HepG2 (cell line): ENCODE data around the gene GLRX2.

ENCODE experiments used
- CTCF ChIP-seq: sonication (generic); formaldehyde crosslinking; IDR thresholded peaks from 2 replicates; pipeline ENCODE4 v1.5.0; 2020; ENCODE audit warnings: mild to moderate bottlenecking, missing genetic modification reagents, moderate library complexity
- ESRRA ChIP-seq: sonication (generic); formaldehyde crosslinking; IDR thresholded peaks from 2 replicates; pipeline ENCODE4 v1.5.1; 2020; ENCODE audit warnings: mild to moderate bottlenecking, low read depth, missing genetic modification reagents
- FOSL2 ChIP-seq: sonication (generic); formaldehyde crosslinking; IDR thresholded peaks from 2 replicates; pipeline ENCODE4 v1.4.0; 2020; ENCODE audit warnings: missing genetic modification reagents
- HBP1 ChIP-seq: IDR thresholded peaks from 2 replicates; pipeline ENCODE4 v1.6.1; 2016; ENCODE audit warnings: low read depth, control low read depth
- MXD3 ChIP-seq: IDR thresholded peaks from 2 replicates; pipeline ENCODE4 v1.6.1; 2016; ENCODE audit warnings: mild to moderate bottlenecking, missing biosample characterization, missing genetic modification reagents
- MYC ChIP-seq: sonication (generic); formaldehyde crosslinking; IDR thresholded peaks from 2 replicates; pipeline ENCODE4 v1.9.0; 2021; ENCODE audit warnings: missing genetic modification reagents, borderline replicate concordance
- POLR2A ChIP-seq, 2 experiments: IDR thresholded peaks; 2 replicates each; pipeline ENCODE4 v1.6.1; 2011; ENCODE audit warnings: low read depth in 2 of 2, low read length in 2 of 2, mild to moderate bottlenecking in 1 of 2, moderate library complexity in 1 of 2; ENCODE audit not compliant: insufficient read depth in 1 of 2
- RAD21 ChIP-seq: fragments of 450-650 bp; formaldehyde crosslinking; IDR thresholded peaks from 2 replicates; pipeline ENCODE4 v1.5.0; 2020; ENCODE audit warnings: mild to moderate bottlenecking
- YY1 ChIP-seq: IDR thresholded peaks from 2 replicates; pipeline ENCODE4 v1.6.1; 2011; ENCODE audit warnings: low read length, low read depth, moderate library complexity, mild to moderate bottlenecking; ENCODE audit not compliant: insufficient read depth, insufficient replicate concordance
- ZNF18 ChIP-seq: sonication (generic); formaldehyde crosslinking; IDR thresholded peaks from 2 replicates; pipeline ENCODE4 v1.8.0; 2022; ENCODE audit warnings: mild to moderate bottlenecking, missing genetic modification reagents; ENCODE audit not compliant: insufficient replicate concordance
- ZNF576 ChIP-seq: sonication (generic); formaldehyde crosslinking; IDR thresholded peaks from 2 replicates; pipeline ENCODE4 v1.4.0; 2020; ENCODE audit warnings: mild to moderate bottlenecking, missing genetic modification reagents
- TF ChIP-seq, protein P1 (sequence below): sonication (generic); formaldehyde crosslinking; IDR thresholded peaks from 2 replicates; pipeline ENCODE4 v1.5.1; 2020; ENCODE audit warnings: mild to moderate bottlenecking, missing genetic modification reagents, borderline replicate concordance
- TF ChIP-seq, protein P2 (sequence below): sonication (generic); formaldehyde crosslinking; IDR thresholded peaks from 2 replicates; pipeline ENCODE4 v1.4.0; 2020; ENCODE audit warnings: mild to moderate bottlenecking, missing genetic modification reagents

- TF ChIP-seq, protein P1, sequence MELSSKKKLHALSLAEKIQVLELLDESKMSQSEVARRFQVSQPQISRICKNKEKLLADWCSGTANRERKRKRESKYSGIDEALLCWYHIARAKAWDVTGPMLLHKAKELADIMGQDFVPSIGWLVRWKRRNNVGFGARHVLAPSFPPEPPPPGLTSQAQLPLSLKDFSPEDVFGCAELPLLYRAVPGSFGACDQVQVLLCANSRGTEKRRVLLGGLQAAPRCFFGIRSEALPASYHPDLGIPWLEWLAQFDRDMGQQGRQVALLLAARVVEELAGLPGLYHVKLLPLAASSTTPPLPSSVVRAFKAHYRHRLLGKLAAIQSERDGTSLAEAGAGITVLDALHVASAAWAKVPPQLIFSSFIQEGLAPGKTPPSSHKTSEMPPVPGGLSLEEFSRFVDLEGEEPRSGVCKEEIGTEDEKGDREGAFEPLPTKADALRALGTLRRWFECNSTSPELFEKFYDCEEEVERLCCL (CRISPR knock-in tag), result no peak
- no peak for TF ChIP-seq YY1
- no peak for TF ChIP-seq HBP1 (CRISPR knock-in tag)
- no peak for TF ChIP-seq POLR2A (IDR thresholded peaks at IDR 0.05; ENCODE audit: insufficient read depth in 1 of 2, low read depth in 2 of 2, low read length in 2 of 2)
- no peak for TF ChIP-seq RAD21 (CRISPR knock-in tag)
- TF ChIP-seq FOSL2, result no peak
- TF ChIP-seq CTCF, result no peak
- TF ChIP-seq ZNF18 (CRISPR knock-in tag), result no peak
- no peak for TF ChIP-seq ESRRA (CRISPR knock-in tag)
- TF ChIP-seq MXD3 (CRISPR knock-in tag), result no peak
- no peak for TF ChIP-seq MYC
- TF ChIP-seq, protein P2, sequence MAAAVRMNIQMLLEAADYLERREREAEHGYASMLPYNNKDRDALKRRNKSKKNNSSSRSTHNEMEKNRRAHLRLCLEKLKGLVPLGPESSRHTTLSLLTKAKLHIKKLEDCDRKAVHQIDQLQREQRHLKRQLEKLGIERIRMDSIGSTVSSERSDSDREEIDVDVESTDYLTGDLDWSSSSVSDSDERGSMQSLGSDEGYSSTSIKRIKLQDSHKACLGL, result no peak
- no peak for TF ChIP-seq ZNF576 (CRISPR knock-in tag)
Measured at GRCh38 chr1:193141804-193142203, 36.6 kb upstream of the GLRX2 start.
